Epithelial cell of esophagus (primary cell): ENCODE data around the gene ZNF407.

Source experiments
- DNase-seq: peaks from one replicate; pipeline ENCODE4 v3.0.0; 2010; ENCODE audit warnings: low read depth
- H3K4me3 ChIP-seq: 2 replicates; pipeline ENCODE4 v1.5.1; 2011; ENCODE audit warnings: mild to moderate bottlenecking, low read length, control low read depth
- TF ChIP-seq, protein P1 (sequence below): IDR thresholded peaks from 2 replicates; pipeline ENCODE4 v1.5.1; 2011; ENCODE audit warnings: low read depth, mild to moderate bottlenecking, low read length, control low read depth, inconsistent platforms; ENCODE audit not compliant: insufficient read depth; ENCODE audit errors: missing control alignments

The ZNF407 gene

DNA sequence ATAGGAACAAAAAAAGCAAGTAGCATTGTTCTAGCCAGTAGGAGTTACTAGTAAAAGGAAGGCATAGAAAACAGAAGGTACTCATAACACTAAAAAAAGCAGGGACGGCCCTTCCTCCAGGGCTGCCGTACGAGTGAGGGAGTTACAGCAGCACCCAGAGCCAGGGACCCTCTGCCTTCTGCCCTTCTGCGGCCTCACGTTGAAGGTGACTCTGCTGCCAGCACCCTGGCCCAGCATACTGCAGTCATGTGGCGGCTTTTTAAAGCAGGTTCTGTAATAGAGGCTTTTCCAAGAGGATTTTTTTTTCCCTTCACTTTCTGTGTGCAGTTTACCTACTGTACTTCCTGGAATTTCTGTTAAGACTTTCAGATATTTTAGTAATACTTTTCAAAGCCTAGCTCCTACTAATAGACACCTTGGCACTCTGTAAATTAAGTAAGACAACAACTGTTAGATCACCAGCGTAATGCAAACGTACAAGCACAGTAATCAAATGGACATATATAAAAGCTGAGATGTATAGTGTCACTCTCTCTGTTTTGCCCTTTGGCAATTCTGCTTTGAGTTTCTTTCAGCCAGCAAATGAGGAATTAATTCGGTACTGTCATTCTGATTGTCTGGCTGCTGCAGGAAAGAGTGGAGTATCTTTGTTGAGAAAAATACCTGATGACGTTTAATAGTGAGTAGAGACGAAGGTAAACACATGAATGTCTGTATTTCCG lies 449.7 kb downstream of the ZNF407 start:
- no peak for DNase-seq
- TF ChIP-seq, protein P1, sequence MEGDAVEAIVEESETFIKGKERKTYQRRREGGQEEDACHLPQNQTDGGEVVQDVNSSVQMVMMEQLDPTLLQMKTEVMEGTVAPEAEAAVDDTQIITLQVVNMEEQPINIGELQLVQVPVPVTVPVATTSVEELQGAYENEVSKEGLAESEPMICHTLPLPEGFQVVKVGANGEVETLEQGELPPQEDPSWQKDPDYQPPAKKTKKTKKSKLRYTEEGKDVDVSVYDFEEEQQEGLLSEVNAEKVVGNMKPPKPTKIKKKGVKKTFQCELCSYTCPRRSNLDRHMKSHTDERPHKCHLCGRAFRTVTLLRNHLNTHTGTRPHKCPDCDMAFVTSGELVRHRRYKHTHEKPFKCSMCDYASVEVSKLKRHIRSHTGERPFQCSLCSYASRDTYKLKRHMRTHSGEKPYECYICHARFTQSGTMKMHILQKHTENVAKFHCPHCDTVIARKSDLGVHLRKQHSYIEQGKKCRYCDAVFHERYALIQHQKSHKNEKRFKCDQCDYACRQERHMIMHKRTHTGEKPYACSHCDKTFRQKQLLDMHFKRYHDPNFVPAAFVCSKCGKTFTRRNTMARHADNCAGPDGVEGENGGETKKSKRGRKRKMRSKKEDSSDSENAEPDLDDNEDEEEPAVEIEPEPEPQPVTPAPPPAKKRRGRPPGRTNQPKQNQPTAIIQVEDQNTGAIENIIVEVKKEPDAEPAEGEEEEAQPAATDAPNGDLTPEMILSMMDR = no peak
- no peak overlapping the region for H3K4me3 ChIP-seq

- TF ChIP-seq, protein P1 = no peak
- DNase-seq = no peak
- H3K4me3 ChIP-seq = no peak overlapping the region
These were observed 451.2 kb downstream of the ZNF407 start for GRCh38 chr18:75048776-75049454.

GRCh38 chr18:75049455-75049789 lies 451.8 kb downstream of the ZNF407 start:
- no peak for DNase-seq
- no peak overlapping the region for H3K4me3 ChIP-seq
- TF ChIP-seq, protein P1 = no peak

- TF ChIP-seq, protein P1 = no peak
- H3K4me3 ChIP-seq = no peak overlapping the region
- no peak for DNase-seq
These were observed 454.1 kb downstream of the ZNF407 start for GRCh38 chr18:75051757-75052156.

GRCh38 chr18:75052475-75052874 lies 454.8 kb downstream of the ZNF407 start:
- TF ChIP-seq, protein P1 = no peak
- no peak for DNase-seq
- H3K4me3 ChIP-seq = no peak overlapping the region

DNA sequence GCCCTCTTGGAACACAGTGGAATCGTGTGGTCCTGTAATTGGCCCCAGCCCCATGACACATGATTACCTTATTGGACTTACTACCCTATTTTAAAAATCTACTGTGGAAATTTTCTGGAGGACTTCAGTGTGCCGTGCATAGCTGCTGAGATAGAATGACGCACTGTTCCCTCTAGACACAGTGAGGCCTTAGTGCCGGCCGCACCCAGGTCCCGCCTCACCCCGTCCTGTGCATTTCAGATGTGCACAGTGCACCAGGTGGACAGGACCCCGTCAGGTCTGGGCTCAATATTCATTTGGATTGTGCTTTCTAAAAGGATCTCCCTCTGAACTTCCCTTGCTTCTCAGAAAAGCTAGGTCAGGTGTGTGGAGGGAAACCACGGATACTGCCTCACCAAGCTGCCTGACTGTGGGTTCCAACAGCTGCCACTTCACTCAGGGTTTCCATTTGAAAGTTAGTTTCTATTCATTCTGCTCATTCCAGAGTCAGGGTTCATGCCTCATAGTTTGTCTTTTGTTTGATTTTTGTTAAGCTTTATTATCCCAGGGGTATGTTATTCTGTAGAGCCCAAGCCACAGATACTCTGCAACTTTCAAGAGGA lies 455.5 kb downstream of the ZNF407 start:
- no peak for DNase-seq
- TF ChIP-seq, protein P1 = no peak
- no peak overlapping the region for H3K4me3 ChIP-seq
